GM12878 (cell line): ENCODE measurements around the gene MKNK1. TPM values are rescaled to one million over a fixed set of nuclear protein-coding genes. Genes with fewer than 3 reads are reported as not detected.

Experiments used
- ATAC-seq: fragments of 200-7000 bp; cut with Tn5 transposase; 3 replicates; pipeline ENCODE4 v1.9.1; 2020; ENCODE audit warnings: mild to moderate bottlenecking, moderate library complexity
- BruUV-seq: library from RNA; stranded (reverse); fragments of 400-500 nt; replicated peaks from 2 replicates; lab custom pipeline; 2021; lab: Mats Ljungman, UMichigan
- CTCF ChIA-PET: fragments of 300-600 bp; sonication (Branson Sonifier 250); formaldehyde crosslinking; extraction: SDS; loops from one replicate; lab custom pipeline; 2021; ENCODE audit warnings: inconsistent platforms; lab: Yijun Ruan, JAX
- POLR2A ChIA-PET: fragments of 350-600 bp; formaldehyde crosslinking; extraction: SDS; loops from one replicate; lab custom pipeline; 2021; ENCODE audit warnings: inconsistent platforms; lab: Charles Lee
- RAD21 ChIA-PET: fragments of 300-600 bp; sonication (Branson Sonifier 250); formaldehyde crosslinking; loops from one replicate; lab custom pipeline; 2023; ENCODE audit warnings: antibody characterized with exemption; ENCODE audit not compliant: unreplicated experiment; lab: Charles Lee
- SMC1A ChIA-PET: fragments of 300-600 bp; sonication (Branson Sonifier 250); formaldehyde crosslinking; loops from one replicate; lab custom pipeline; 2023; ENCODE audit not compliant: unreplicated experiment, uncharacterized antibody; lab: Charles Lee
- DNase-seq: peaks from one replicate; pipeline ENCODE4 v3.0.0-alpha.2; 2011; ENCODE audit warnings: low read depth, low spot score
- FAIRE-seq: peaks from 3 replicates; lab custom pipeline; 2011; peaks lifted over from hg19 to GRCh38; lab: Jason Lieb, UNC
- H2AFZ ChIP-seq: 2 replicates; pipeline ENCODE4 v1.6.0; 2011; ENCODE audit warnings: low read depth, low read length, control low read depth; ENCODE audit not compliant: control insufficient read depth
- H3K27ac ChIP-seq: 2 replicates; pipeline ENCODE4 v1.5.1; 2011; ENCODE audit warnings: control low read depth; ENCODE audit not compliant: control insufficient read depth, insufficient read depth
- H3K27me3 ChIP-seq, 2 experiments: replicated peaks in 1 of 2; 2 replicates each; pipeline versions ENCODE4 v1.6.0 to v1.6.1; 2011; ENCODE audit warnings: low read length in 1 of 2; ENCODE audit not compliant: control insufficient read depth in 2 of 2, insufficient read depth in 2 of 2
- H3K36me3 ChIP-seq, 2 experiments: 2 replicates each; pipeline ENCODE4 v1.5.1; 2011; ENCODE audit warnings: low read length in 1 of 2; ENCODE audit not compliant: control insufficient read depth in 2 of 2, insufficient read depth in 2 of 2
- H3K4me1 ChIP-seq: 2 replicates; pipeline ENCODE4 v1.6.1; 2011; ENCODE audit warnings: mild to moderate bottlenecking, low read length, moderate library complexity, mixed read lengths; ENCODE audit not compliant: control insufficient read depth, insufficient read depth
- H3K4me2 ChIP-seq: 2 replicates; pipeline ENCODE4 v1.6.0; 2011; ENCODE audit warnings: control low read depth; ENCODE audit not compliant: control insufficient read depth, insufficient read depth
- H3K4me3 ChIP-seq: fragments of 200-600 bp; sonication (generic); 2 replicates; pipeline ENCODE4 v1.5.1; 2016
- H3K79me2 ChIP-seq: 2 replicates; pipeline ENCODE4 v1.6.0; 2011; ENCODE audit warnings: low read length; ENCODE audit not compliant: control insufficient read depth, insufficient read depth
- H3K9ac ChIP-seq: 2 replicates; pipeline ENCODE4 v1.8.0; 2011; ENCODE audit warnings: low read length, control low read depth, mixed read lengths; ENCODE audit not compliant: control insufficient read depth, insufficient read depth
- H3K9me3 ChIP-seq: replicated peaks from 3 replicates; pipeline ENCODE4 v1.5.1; 2011; ENCODE audit warnings: mild to moderate bottlenecking, low read length; ENCODE audit not compliant: control insufficient read depth, insufficient read depth
- H4K20me1 ChIP-seq: 2 replicates; pipeline ENCODE4 v1.6.0; 2011; ENCODE audit not compliant: control insufficient read depth, insufficient read depth
- EGR1 ChIP-seq, 2 experiments: IDR thresholded peaks; 1 replicate in 1 of 2; 2 replicates in 1 of 2; pipeline ENCODE4 v1.6.1; 2011 to 2012; ENCODE audit warnings: low read depth in 2 of 2, low read length in 2 of 2, borderline replicate concordance in 1 of 2, mild to moderate bottlenecking in 1 of 2, moderate library complexity in 1 of 2
- ELK1 ChIP-seq: IDR thresholded peaks from 2 replicates; pipeline ENCODE4 v1.6.1; 2012; ENCODE audit warnings: low read depth, low read length, improper control_type of control experiment
- ESRRA ChIP-seq: IDR thresholded peaks from 2 replicates; pipeline ENCODE4 v1.6.1; 2012; ENCODE audit warnings: mild to moderate bottlenecking, low read length, improper control_type of control experiment
- FOXM1 ChIP-seq: IDR thresholded peaks from 2 replicates; pipeline ENCODE4 v1.6.1; 2012; ENCODE audit warnings: low read depth, mild to moderate bottlenecking, inconsistent platforms, low read length, moderate library complexity
- HDAC6 ChIP-seq: fragments of 200-600 bp; sonication (generic); IDR thresholded peaks from one replicate; pipeline ENCODE4 v1.8.0; 2017; ENCODE audit warnings: antibody characterized with exemption; ENCODE audit not compliant: unreplicated experiment
- IRF4 ChIP-seq: IDR thresholded peaks from 2 replicates; pipeline ENCODE4 v1.6.1; 2011; ENCODE audit warnings: low read depth, low read length
- JUND ChIP-seq: IDR thresholded peaks from 2 replicates; pipeline ENCODE4 v1.6.1; 2012; ENCODE audit warnings: low read depth, mild to moderate bottlenecking, low read length, improper control_type of control experiment, moderate library complexity
- MTA2 ChIP-seq: fragments of 450-650 bp; IDR thresholded peaks from 2 replicates; pipeline ENCODE4 v1.6.1; 2016; ENCODE audit warnings: low read depth, mild to moderate bottlenecking, moderate library complexity
- MYC ChIP-seq: IDR thresholded peaks from 2 replicates; pipeline ENCODE4 v1.6.1; 2011; ENCODE audit warnings: mild to moderate bottlenecking, low read length, moderate library complexity, inconsistent platforms; ENCODE audit not compliant: insufficient read depth, insufficient replicate concordance, insufficient read length, severe bottlenecking
- NFXL1 ChIP-seq: fragments of 450-650 bp; IDR thresholded peaks from 2 replicates; pipeline ENCODE4 v1.6.1; 2017; ENCODE audit warnings: antibody characterized with exemption, mild to moderate bottlenecking, borderline replicate concordance
- PAX8 ChIP-seq: fragments of 450-650 bp; IDR thresholded peaks from 2 replicates; pipeline ENCODE4 v1.6.1; 2017; ENCODE audit warnings: mild to moderate bottlenecking, moderate library complexity
- POLR2AphosphoS5 ChIP-seq: IDR thresholded peaks from 2 replicates; pipeline ENCODE4 v1.6.1; 2011; ENCODE audit warnings: mild to moderate bottlenecking, low read length, inconsistent platforms
- POU2F2 ChIP-seq: IDR thresholded peaks from 3 replicates; pipeline ENCODE4 v1.6.1; 2011; ENCODE audit warnings: low read depth, mild to moderate bottlenecking, low read length, borderline replicate concordance
- RAD51 ChIP-seq: fragments of 450-650 bp; IDR thresholded peaks from 2 replicates; pipeline ENCODE4 v1.6.1; 2016; ENCODE audit warnings: moderate library complexity, mild to moderate bottlenecking, inconsistent platforms
- RCOR1 ChIP-seq: conservative IDR thresholded peaks from 2 replicates; pipeline ENCODE4 v1.6.1; 2012; ENCODE audit warnings: low read depth, low read length, improper control_type of control experiment
- RELA ChIP-seq: fragments of 450-650 bp; IDR thresholded peaks from 2 replicates; pipeline ENCODE4 v1.8.0; 2014; ENCODE audit warnings: borderline replicate concordance; ENCODE audit not compliant: partially characterized antibody
- SIX5 ChIP-seq: IDR thresholded peaks from 2 replicates; pipeline ENCODE4 v1.6.1; 2011; ENCODE audit warnings: mild to moderate bottlenecking, low read depth, low read length, moderate library complexity; ENCODE audit not compliant: severe bottlenecking
- SMARCA5 ChIP-seq: fragments of 450-650 bp; IDR thresholded peaks from 2 replicates; pipeline ENCODE4 v1.6.1; 2017; ENCODE audit warnings: mild to moderate bottlenecking
- SMC3 ChIP-seq: IDR thresholded peaks from 2 replicates; pipeline ENCODE4 v1.6.1; 2011; ENCODE audit warnings: low read length, improper control_type of control experiment, borderline replicate concordance
- TCF12 ChIP-seq: IDR thresholded peaks from 2 replicates; pipeline ENCODE4 v1.6.1; 2011; ENCODE audit warnings: low read depth, mild to moderate bottlenecking, low read length
- WRNIP1 ChIP-seq: IDR thresholded peaks from 2 replicates; pipeline ENCODE4 v1.6.1; 2011; ENCODE audit warnings: low read depth, low read length, improper control_type of control experiment, borderline replicate concordance
- YBX1 ChIP-seq: fragments of 450-650 bp; IDR thresholded peaks from 2 replicates; pipeline ENCODE4 v1.6.1; 2016; ENCODE audit warnings: antibody characterized with exemption
- YY1 ChIP-seq: IDR thresholded peaks from 2 replicates; pipeline ENCODE4 v1.6.1; 2011; ENCODE audit warnings: low read depth, mild to moderate bottlenecking, low read length
- WGBS: methylation state at CpG from one replicate; pipeline ENCODE4 v1.1.6; 2016; ENCODE audit warnings: low lambda C conversion rate; ENCODE audit not compliant: insufficient replicate concordance, insufficient coverage; ENCODE audit errors: missing lambda C conversion rate; 5-methylcytosine and 5-hydroxymethylcytosine counted together
- in situ Hi-C: fragments of 300-500 bp; cut with MboI; formaldehyde crosslinking; loops from 9 replicates; pipeline ENCODE4 v1.14.3; 2018; ENCODE audit warnings: mixed read lengths
- intact Hi-C: fragments of 100-400 bp; cut with micrococcal nuclease; formaldehyde crosslinking; loops from one replicate; pipeline ENCODE4 v1.14.2; 2022; ENCODE audit not compliant: unreplicated experiment
- polyA plus RNA-seq, 11 experiments: library from polyadenylated mRNA; depleted of rRNA in 4 of 11; unstranded in 6 of 11; stranded (reverse) in 5 of 11; fragments of >200 nt; fragmentation: Nextera tagmentation in 4 of 11; fragmentation: Illumina TruSeq in 1 of 11; extraction: Ambion mirVana in 4 of 11; extraction: Trizol in 1 of 11; gene quantifications; 1 replicate in 1 of 11; 2 replicates in 10 of 11; pipeline versions ENCODE4 v1.2.1 to v1.2.3, GENCODE V29; 2011 to 2016; ENCODE audit warnings: inconsistent platforms in 2 of 11, missing spikeins in 2 of 11, low read depth in 1 of 11
- total RNA-seq, 4 experiments: library from RNA; depleted of rRNA in 3 of 4; stranded (reverse); fragments of >200 nt in 3 of 4; fragmentation: Illumina TruSeq in 1 of 4; extraction: Trizol in 1 of 4; gene quantifications; 2 replicates each; pipeline versions ENCODE4 v1.2.1 to v1.2.3, GENCODE V29; 2013 to 2021

Gene MKNK1
- total and polyA plus RNA-seq, 10 of the 15 experiments (the other 5 are each of a cell fraction or from before 2014, with no cell fraction given) = 13.7 to 29.9 (median 26.5) TPM

- TF ChIP-seq FOXM1 (no peak), SIX5 (no peak), WRNIP1 (no peak), MYC (no peak), RAD51 (no peak), IRF4 (no peak), PAX8 (no peak), ESRRA (no peak), SMARCA5 (no peak), POLR2AphosphoS5 (no peak)
Observed at GRCh38 chr1:46552357-46553237, 51.5 kb downstream of the MKNK1 start (continued).

- SMC1A ChIA-PET = no interaction called here
- Histone ChIP-seq H3K79me2 (no peaks in the 10 kb centered on the region), H2AFZ (no peak within 1 kb of the TSS), H3K9ac (no peak within 1 kb of the TSS), H3K4me2 (no peak within 1 kb of the TSS), H3K36me3 (no peaks in the 10 kb centered on the region), H4K20me1 (no peaks in the 10 kb centered on the region), H3K4me3 (no peak within 1 kb of the TSS), H3K4me1 (no peaks in the 10 kb centered on the region), H3K27me3 (peaks cover 0 to 1% of the 10 kb centered on the region in 2 experiments; a peak in 1 of 4 replicates), H3K27ac (no peak within 1 kb of the TSS), H3K9me3 (no peaks in the 10 kb centered on the region)
- POLR2A ChIA-PET = no interaction called here
- no peak for FAIRE-seq
- CTCF ChIA-PET = interaction anchor here (1.1 to 1.9 kb wide), 2 partner anchors 25 to 105 kb away, joined by 3 to 6 read pairs; no protein-coding TSS in a partner anchor
- in situ Hi-C loops = no loop called here
- TF ChIP-seq NFXL1 (no peak), SMARCA5 (no peak), SMC3 (no peak), EGR1 (IDR thresholded peaks at IDR 0.05; ENCODE audit: borderline replicate concordance in 1 of 2, low read depth in 2 of 2, low read length in 2 of 2) (no peak), JUND (no peak), HDAC6 (no peak), MTA2 (no peak), POU2F2 (no peak), YBX1 (no peak), RELA (no peak), YY1 (no peak), RCOR1 (no peak), TCF12 (no peak), ELK1 (no peak)
- no peak for DNase-seq
- RAD21 ChIA-PET = no interaction called here
- intact Hi-C loops = no loop called here
- 5% methylated on average over 6 of the region's 6 CpGs for WGBS
- BruUV-seq = no TSS peak
- no peak for ATAC-seq
Observed at GRCh38 chr1:46551597-46552095, 52.4 kb downstream of the MKNK1 start, which contains the start of gene KNCN. Gene KNCN, minus strand, starts transcription at chr1:46551647. Its CDS starts 432 bp downstream, at chr1:46551215.
